ENCODE results near the gene IQSEC1.

The IQSEC1 gene

GRCh38 chr3:12897381-12898289 lies 175.6 kb downstream of the IQSEC1 start:
- no peak for TF ChIP-seq CTCF (conservative IDR thresholded peaks at IDR 0.05; ENCODE audit: control insufficient read depth, insufficient read depth, low read depth, low read length)
- DNase-seq (ENCODE audit: low read depth), result no peak
- no peak overlapping the region for H3K4me3 ChIP-seq (ENCODE audit: control insufficient read depth, low read depth, low read length)

- no peak for TF ChIP-seq CTCF (conservative IDR thresholded peaks at IDR 0.05; ENCODE audit: control insufficient read depth, insufficient read depth, low read depth, low read length)
- DNase-seq (ENCODE audit: low read depth), result peak; percentile 6
- no peak overlapping the region for H3K4me3 ChIP-seq (ENCODE audit: control insufficient read depth, low read depth, low read length)
Observed at GRCh38 chr3:12896063-12896985, 176.9 kb downstream of the IQSEC1 start.

- DNase-seq (ENCODE audit: low read depth), result peak; percentile 34
- TF ChIP-seq CTCF (conservative IDR thresholded peaks at IDR 0.05; ENCODE audit: control insufficient read depth, insufficient read depth, low read depth, low read length), result no peak
- no peak overlapping the region for H3K4me3 ChIP-seq (ENCODE audit: control insufficient read depth, low read depth, low read length)
Observed at GRCh38 chr3:12895391-12896062, 177.7 kb downstream of the IQSEC1 start.

- DNase-seq (ENCODE audit: low read depth), result no peak
- H3K4me3 ChIP-seq (ENCODE audit: control insufficient read depth, low read depth, low read length), result no peak overlapping the region
- no peak for TF ChIP-seq CTCF (conservative IDR thresholded peaks at IDR 0.05; ENCODE audit: control insufficient read depth, insufficient read depth, low read depth, low read length)
Observed at GRCh38 chr3:12894629-12895028, 178.6 kb downstream of the IQSEC1 start.

- no peak for TF ChIP-seq CTCF (conservative IDR thresholded peaks at IDR 0.05; ENCODE audit: control insufficient read depth, insufficient read depth, low read depth, low read length)
- DNase-seq (ENCODE audit: low read depth), result no peak
- no peak overlapping the region for H3K4me3 ChIP-seq (ENCODE audit: control insufficient read depth, low read depth, low read length)
Observed at GRCh38 chr3:12893852-12894251, 179.4 kb downstream of the IQSEC1 start.

- TF ChIP-seq CTCF (conservative IDR thresholded peaks at IDR 0.05; ENCODE audit: control insufficient read depth, insufficient read depth, low read depth, low read length), result no peak
- no peak overlapping the region for H3K4me3 ChIP-seq (ENCODE audit: control insufficient read depth, low read depth, low read length)
- DNase-seq (ENCODE audit: low read depth), result peak; percentile 5
Observed at GRCh38 chr3:12893247-12893646, 180.0 kb downstream of the IQSEC1 start.

Data from fibroblast of mammary gland (primary cell).